Measurements from ENCODE around the gene MSANTD2.

The MSANTD2 gene

GRCh38 chr11:124800226-124800929 lies at the start of gene MSANTD2:
Gene MSANTD2 (minus strand): TSS chr11:124800406. CDS start chr11:124800380, 26 bp downstream.
- peak; percentile 67 to 81 (median 72) for DNase-seq (ENCODE audit: low read depth in 3 of 3)

- DNase-seq (ENCODE audit: low read depth in 3 of 3) = no peak
Measured at GRCh38 chr11:124846070-124846673, 46.0 kb upstream of the MSANTD2 start.

DNA sequence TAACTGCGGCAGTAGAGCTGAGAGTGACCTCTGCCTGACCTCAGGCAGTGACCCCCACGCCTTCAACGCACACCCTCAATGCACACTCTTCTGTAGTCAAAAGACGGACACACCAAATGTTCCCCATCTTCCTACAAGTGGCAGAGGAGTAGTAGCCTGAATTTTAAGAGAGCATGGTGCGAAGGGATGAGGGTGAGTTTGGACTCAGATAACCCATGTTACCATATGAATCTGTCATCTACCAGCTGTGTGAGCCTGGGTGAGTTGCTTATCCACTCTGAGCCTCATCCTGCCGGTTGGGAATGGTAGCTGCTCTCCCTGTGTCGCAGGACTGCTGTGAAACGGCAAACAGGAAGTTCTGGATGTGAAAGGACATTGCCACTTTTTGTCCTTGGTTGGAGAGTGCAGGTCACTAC lies 44.5 kb upstream of the MSANTD2 start:
- DNase-seq (ENCODE audit: low read depth in 3 of 3) = no peak

GRCh38 chr11:124843616-124843910 lies 43.4 kb upstream of the MSANTD2 start:
- DNase-seq (ENCODE audit: low read depth in 3 of 3) = no peak

DNA sequence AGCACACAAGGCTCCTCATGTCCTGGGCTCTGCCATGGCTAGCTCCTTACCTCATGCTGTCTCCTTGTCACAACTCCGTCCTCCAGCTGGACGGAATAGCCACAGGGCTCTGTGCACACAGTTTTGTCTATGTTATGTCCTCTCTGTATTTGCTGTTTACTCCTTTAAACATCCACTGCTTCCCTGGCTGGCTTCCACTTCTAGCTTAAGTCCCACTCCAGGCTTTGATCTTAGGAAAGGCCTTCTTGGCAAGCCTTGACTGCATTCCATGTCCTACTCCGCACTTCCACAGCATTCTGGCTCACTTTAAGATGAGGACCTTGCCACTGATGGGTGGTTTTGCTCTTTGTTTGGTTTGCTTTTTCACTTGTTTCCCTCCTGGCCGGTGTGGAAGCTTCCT lies 42.1 kb upstream of the MSANTD2 start:
- no peak for DNase-seq (ENCODE audit: low read depth in 3 of 3)

DNA sequence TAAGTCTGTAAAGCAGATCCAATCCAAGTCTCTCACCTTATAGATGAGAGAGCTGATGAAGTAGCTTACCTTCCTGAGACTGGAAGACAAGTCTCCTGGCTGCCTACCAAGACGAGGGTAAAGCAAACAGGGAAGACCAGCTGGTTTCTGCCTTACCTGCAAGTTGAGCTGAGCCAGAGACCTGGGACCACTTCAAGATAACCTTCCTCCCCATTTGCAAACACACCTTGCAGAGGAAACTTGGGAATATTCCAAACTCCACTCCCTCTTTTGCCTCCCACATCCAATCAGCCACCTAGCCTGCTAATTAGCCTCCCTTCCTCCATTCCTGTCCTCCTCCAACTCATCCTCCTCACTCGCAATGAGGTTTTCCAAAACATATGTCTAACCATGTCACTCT lies 41.6 kb upstream of the MSANTD2 start:
- no peak for DNase-seq (ENCODE audit: low read depth in 3 of 3)

DNA sequence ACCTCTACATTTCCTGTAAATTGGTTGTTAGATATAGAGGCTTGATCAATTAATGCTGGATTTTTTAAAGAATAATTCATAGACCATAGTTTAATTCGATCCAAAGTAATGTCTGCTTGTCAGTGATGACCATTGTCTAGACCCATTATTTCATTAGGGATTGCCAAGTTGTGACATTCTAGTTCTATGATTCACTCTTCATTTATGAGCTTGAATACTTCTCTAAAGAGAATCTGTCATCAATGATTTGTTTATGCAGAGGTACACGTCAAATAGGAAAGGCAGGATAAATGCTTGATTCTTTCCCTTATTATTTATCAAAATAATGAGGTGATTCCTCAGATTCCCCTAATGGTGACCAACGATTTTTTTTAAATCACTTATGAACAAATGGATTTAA lies 41.0 kb upstream of the MSANTD2 start:
- no peak for DNase-seq (ENCODE audit: low read depth in 3 of 3)

DNA sequence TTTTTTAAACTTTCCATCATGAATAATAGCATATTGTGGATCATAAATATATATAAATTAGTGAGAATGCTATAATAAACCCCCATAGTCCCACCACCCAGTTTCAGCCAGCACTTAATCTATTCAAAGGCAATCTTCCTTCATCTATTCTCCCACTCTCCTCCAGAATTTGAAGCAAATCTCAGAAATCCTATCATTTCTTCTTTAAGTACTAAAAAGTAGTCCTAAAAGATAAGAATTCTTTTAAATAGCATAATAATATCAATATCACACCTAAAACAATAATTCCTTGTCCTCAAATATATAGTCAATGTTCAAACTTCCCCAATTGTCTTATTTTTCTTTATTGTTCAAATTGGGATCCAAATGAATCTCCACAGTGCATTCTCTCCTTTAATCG lies 40.5 kb upstream of the MSANTD2 start:
- no peak for DNase-seq (ENCODE audit: low read depth in 3 of 3)

GRCh38 chr11:124839972-124840621 lies 39.9 kb upstream of the MSANTD2 start:
- DNase-seq (ENCODE audit: low read depth in 3 of 3) = no peak

DNA sequence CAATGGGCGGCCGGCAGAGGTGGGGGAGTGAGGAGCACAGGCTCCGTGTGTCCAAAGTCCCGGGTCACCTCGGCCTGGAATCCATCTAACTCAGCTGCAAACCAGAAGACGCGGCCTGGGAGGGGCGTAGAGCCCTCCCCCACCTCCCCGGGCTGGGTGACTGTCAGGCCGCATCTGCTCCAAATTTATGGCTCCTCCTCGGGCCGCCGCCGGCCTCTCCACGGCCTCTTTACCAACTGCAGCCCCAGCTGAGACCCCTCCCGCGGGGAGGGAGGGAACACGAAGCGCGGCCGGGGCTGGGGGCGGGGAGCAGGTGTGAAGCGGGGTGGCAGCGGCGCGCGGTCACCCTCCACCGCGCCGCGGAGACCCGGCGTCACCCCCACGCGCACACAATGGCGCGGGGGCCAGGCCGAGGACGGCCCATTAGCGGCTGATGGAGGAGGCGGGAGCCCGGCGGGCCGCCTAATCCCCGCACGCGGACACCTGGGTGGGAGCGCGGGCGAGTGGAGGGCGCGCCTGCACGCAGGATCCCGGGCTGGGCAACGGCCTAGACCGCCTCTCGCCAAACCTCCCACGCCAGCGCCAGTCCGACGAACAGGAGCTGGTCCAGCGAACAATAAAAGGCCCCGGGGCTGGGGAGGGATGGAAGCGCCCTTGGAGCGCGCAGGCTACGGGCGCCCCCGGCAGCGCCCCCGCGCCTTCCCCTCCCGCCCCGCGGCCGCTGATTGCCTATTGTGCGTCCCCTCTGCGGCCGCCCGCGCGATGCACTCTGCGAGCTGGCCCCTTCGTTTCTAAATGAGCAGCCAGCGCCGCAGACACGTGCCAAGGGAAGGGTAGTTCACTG lies 39.1 kb upstream of the MSANTD2 start:
- no peak for DNase-seq (ENCODE audit: low read depth in 3 of 3)

- no peak for DNase-seq (ENCODE audit: low read depth in 3 of 3)
Measured at GRCh38 chr11:124838805-124839127, 38.6 kb upstream of the MSANTD2 start.

DNA sequence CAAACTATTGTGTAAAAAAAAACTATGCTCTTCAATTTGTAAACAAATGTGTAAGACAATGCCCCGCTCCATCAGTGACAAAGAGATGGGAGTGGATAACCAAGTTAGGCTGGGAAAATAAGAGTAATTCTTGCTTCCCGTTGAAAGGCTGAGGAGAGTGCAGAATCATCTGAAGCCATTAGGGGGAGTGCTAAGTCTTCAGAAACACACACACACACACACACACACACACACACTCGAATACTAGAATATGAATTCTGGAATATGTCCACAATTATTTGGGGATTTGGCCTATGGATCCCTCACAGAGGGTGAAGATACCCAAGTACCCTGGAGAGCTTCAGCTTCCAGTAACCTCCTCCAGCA lies 37.3 kb upstream of the MSANTD2 start:
- DNase-seq (ENCODE audit: low read depth in 3 of 3) = no peak

DNA sequence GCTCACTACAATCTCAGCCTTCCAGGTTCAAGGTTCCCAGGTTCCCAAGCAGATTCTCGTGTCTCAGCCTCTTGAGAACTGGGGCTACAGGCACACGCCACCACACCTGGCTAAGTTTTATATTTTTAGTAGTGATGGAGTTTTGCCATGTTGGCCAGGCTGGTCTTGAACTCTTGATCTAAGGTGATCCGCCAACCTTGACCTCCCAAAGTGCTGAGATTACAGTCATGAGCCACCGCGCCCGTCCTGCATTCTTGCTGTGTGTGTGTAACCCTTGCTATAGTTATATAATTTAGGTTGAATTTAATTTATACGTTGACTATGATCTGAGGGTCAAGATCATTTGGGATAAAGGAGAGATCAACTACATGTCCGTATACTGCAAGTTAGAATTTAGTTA lies 35.7 kb upstream of the MSANTD2 start:
- DNase-seq (ENCODE audit: low read depth in 3 of 3) = no peak

GRCh38 chr11:124834526-124835180 lies 34.4 kb upstream of the MSANTD2 start:
- DNase-seq (ENCODE audit: low read depth in 3 of 3) = no peak

DNA sequence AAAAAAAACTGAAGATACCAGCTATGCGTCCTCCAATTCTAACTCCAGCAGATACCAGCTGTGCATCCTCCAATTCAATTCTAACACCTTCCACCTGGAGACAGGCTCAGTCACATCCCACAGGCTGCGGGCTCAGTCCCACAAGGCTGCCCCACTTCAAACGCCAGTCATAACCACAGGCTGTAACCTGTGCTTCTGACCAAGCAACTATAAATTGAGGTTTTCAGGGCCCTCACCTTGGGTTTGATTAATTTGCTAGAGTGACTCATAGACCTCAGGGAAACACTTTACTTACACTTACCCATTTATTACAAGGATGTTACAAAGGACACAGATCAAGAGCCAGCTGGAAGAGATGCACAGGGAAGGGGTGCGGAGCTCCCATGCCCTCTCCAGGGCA lies 32.4 kb upstream of the MSANTD2 start:
- DNase-seq (ENCODE audit: low read depth in 3 of 3) = no peak

DNA sequence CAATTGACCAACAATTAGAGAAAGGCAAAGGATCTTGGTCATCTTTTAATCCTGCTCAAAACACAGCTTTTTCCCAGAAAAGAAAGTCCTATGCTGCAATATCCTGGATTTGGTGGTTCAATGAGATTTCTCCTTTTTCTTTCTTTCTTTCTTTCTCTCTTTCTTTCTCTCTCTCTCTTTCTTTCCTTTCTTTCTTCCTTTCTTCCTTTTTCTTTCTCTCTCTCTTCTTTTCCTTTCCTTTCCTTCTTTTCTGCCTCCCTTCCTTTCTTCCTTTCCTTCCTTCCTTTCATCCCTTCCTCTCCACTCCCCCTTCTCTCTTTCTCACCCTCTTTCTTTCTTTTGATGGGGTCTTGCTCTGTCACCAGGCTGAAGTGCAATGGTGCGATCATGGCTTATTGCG lies 31.7 kb upstream of the MSANTD2 start:
- DNase-seq (ENCODE audit: low read depth in 3 of 3) = no peak

DNA sequence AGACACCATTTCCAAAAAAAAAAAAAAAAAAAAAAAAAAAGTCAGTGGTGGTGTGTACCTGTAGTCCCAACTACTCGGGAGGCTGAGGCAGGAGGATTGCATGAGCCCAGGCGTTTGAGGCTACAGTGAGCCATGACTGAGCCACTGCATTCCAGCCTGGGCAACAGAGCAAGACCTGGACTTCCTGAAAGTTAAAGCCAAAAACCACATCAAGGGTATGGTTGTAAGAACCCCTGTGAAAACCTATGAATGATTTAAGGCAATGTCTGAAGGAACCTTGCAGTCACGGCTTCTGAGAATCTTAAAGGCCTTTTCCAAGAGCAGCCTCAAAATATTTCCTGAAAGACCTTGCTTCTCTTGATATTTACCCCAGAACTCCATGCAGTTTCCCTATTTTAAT lies 30.5 kb upstream of the MSANTD2 start:
- DNase-seq (ENCODE audit: low read depth in 3 of 3) = no peak

DNA sequence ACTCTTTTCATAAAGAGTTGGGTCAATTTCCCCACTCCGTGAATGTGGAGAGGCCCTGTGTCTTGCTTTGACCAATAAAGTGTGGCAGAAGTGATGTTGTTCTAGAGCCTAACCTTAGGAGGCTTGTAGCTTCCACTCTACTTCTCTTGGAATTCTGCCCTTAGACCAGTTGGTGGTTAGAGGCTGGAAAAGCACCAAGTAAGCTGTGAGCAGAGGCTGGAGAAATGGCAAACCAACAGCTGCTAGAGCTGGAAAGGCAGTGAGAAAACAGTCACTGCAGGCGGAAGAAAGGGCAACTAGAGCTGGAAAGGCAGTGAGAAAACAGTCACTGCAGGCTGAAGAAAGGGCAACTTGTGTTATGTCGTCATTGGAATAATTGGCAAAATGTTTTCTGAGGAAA lies 29.8 kb upstream of the MSANTD2 start:
- no peak for DNase-seq (ENCODE audit: low read depth in 3 of 3)

GRCh38 chr11:124825876-124826275 lies 25.7 kb upstream of the MSANTD2 start:
- no peak for DNase-seq (ENCODE audit: low read depth in 3 of 3)

- no peak for DNase-seq (ENCODE audit: low read depth in 3 of 3)
Measured at GRCh38 chr11:124823512-124824376, 23.5 kb upstream of the MSANTD2 start.

Data from stimulated activated CD4-positive, alpha-beta T cell treated with anti-CD3 and anti-CD28 coated beads, TNF-alpha, amount 100 ng/mL, for 24 hours (primary cell).